LoVo (cell line): ENCODE results near the gene NPHP1.
A peak's percentile ranks its signal among the peaks of the same experiment; 100 is the strongest.
"Not testable (repeated sequence)": the region's sequence is repeated elsewhere in the genome, so short reads cannot be mapped to it uniquely, and the experiment has no call there.

Experiments
- DNase-seq: peaks from one replicate; pipeline ENCODE4 v3.0.0-alpha.2; 2016; ENCODE audit warnings: low spot score

NPHP1 gene

DNA sequence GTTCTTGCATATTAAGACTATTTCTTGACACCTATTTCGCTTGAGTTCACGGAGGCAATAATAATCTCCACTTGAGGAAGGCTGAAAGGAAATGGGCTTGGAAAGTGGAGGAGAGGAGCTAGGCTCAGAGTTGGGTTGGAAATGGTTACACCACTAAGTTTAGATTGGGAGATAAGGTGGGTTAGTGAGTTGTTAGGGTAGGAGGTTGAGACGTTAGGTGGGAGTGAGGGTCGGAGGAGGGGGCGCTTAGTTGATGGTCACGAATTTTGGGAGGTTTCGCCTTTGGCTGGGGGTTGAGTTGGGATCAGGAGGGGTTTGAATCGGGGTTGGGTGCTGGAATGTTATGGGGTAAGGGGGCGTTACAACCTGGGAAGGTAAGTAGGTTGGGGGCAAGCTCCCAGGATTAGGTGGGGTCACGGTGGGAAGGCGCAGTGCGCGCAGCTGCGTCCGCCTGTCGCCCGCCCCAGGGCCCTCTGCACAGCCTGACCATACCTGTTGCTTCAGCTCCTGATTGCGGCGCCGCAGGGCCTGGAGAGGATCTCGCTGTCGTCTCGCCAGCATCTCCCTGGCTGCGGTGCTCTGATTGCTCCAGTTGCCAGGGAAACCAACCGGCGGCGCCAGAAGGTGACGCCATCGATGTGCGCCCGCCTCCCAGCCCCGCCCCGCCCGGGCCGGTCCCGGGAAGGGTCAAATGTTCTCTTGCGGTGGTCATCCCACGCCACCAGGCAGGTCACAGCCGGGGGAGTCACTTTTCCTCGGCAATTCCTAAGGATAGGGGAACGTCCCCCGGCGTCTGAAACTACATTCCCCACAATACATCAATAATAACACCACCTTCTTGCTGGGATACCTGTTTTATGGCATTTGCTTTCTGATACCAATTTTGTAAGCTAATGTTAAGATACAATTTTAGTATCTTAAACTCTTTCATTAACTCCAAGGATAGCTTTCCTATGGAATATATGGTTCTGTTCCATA lies at the start of gene NPHP1:
Gene NPHP1, minus strand, starts transcription at position 606 of the 978 bp plus-strand sequence. Its CDS starts 45 bp downstream, at position 561.
- DNase-seq = peak; percentile 81

DNA sequence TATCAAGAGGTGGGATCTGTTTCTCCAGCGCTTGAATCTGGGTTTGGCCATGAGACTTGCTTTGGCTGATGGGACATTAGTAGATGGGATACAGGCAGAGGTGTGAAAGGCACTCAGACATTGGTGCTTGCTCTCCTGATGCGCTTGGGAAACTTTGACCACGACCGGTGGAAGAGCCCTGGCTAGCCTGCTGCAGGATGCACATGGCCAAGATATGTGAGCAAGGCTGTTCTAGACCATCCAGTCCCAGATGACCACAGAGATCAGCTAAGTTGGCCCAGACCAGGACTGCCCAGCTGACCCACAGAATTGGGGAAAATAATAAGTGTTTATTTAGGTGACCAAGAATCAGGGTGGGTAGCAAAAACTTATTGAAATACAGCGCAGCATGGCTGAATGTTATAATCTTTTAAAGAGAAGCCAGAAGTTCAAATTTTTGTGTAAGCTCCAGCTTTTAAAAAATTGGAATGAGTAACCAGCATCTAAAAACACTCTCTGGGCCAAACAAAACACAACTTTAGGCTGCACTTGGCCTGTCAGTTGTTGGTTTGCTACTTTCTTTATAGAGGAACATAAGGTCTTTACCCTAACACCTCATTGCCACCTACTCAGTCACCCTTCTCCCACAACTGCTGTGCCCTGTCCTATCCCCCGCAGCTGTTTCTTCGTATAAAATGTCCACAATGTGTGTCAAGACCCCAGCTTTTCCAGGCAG lies 43.4 kb upstream of the NPHP1 start:
- not testable (repeated sequence) for DNase-seq

DNA sequence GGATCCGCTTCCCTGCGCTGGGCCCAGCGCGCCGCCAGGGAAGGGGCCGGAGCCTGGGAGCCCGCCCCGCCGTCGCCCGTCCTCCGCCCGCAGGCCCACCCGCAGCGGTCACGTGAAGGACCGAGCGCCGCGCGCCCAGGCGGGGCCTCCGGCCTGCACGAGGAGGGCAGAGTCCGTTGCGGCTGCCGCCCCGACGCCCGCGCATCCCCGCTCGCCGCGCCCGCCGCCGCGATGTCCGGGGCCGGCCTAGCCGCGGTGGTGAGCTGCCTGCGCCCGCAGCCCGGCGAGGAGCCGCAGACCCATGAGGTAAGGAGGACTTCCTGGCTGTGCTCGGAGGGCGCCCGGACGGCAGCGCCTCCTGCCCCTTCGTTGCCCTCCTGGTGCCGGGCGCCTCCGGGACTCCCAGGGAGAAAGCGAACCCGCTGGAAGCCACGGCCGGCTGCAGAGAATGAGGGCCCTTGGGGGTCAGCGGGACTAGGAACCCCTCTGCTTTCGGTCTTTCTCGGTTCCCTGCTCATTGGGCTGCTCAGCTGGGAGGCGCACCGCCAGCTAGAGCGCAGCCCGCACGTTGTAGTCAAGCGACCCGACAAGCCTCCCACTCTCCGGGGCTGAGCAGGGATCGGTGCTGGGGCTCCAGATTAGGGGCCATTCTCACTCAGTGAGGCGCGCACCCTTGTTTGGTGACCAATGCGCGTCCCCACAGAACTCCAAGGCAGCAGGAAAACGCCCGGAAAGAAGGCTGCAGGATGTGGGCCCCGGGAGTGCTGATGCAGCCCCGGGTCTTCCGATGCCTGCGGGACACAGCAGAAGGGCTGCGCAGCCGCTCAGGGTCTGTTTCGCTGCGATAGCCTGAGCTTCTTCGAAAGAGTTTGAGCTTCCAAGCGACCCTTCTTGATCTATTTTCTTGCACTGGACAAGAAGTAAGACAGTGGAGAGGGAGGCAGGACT lies 40.9 kb upstream of the NPHP1 start:
- DNase-seq = not testable (repeated sequence)

DNA sequence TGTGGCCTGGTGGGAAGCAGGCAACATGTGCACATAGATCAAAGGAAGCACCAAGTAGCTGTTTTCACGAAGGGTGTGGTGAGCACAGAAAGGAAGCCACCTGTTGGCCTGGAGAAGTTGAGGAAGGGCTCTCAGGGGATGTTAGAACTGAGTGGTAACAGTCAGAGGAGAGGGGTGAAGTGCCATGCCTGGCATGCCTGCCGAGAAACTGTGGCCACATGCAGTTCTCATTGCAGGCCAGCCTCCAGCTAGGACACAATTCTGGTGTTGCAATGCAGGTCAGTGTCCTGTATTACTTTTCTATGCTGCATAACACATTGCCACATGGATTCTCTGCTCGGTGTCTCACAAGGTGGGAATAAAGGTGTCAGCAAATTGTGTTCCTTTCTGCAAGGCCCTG lies 38.5 kb upstream of the NPHP1 start:
- DNase-seq = not testable (repeated sequence)

DNA sequence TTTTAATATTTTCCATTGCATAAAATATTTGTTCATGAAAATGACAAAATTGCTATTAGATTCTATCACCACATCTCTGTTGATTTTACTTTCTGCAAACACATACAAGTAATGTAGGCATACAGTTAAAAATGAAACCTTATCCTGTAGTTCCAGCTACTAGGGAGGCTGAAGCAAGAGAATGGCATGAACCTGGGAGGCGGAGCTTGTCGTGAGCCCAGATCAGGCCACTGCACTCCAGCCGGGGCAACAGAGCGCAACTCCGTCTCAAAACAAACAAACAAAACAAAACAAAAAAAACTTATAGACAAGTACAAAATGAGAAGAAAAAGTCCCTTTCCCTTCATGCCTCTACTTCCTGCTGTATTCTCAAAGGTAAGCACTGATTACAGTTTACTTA lies 29.7 kb upstream of the NPHP1 start:
- DNase-seq = not testable (repeated sequence)

DNA sequence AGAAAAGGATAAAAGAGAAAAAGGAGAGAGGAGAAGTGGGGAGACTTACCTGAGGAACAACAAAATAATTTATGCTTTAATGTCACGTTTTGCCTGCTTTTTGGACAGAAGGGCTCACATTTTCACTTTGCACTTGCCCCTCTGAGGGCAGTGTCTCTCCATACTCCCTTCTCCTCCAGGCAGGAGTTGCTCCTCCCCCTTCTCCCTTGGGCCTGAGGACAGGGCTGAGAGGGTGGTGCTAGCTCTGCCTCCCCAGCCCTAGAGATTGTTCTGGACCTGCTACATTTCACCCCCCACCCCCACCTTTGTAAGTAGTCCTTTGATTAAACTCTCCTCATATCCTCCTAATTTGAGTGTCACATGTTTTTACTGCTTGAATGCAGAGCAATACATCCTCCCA lies 25.1 kb upstream of the NPHP1 start:
- not testable (repeated sequence) for DNase-seq

DNA sequence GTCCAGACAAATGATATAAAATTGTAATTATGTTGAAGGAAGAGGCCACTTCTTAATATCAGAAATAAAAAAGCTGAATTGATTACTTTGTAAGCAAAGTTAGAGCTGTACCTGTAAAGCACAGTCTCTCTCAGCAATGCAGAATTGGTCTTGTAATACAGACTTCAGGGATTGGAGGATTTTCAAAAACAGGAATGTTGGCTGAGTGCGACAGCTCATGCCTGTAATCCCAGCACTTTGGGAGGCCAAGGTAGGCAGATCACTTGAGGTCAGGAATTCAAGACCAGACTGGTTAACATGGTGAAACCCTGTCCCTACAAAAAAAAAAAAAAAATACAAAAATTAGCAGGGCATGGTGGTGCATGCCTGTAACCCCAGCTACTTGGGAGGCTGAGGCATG lies 17.8 kb upstream of the NPHP1 start:
- DNase-seq = not testable (repeated sequence)

DNA sequence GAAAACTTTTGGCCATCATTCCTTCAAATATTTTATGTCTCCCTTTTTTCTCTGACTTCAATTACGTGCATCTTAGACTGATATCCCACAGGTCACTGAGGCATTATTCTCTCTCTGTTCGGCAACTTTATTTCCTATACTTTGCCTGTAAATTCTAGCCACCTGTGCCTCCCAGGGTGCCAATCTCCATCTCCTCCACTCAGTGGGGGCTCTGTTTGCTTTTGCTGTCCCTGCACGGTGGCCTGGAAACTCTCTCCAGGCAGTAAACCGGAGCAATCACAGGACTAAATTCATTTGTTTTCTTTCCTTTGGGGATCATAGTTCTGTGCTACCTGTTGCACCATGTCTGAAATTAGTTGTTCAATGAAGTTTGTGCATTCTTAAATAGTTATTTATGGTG lies 17.1 kb upstream of the NPHP1 start:
- DNase-seq = no peak

DNA sequence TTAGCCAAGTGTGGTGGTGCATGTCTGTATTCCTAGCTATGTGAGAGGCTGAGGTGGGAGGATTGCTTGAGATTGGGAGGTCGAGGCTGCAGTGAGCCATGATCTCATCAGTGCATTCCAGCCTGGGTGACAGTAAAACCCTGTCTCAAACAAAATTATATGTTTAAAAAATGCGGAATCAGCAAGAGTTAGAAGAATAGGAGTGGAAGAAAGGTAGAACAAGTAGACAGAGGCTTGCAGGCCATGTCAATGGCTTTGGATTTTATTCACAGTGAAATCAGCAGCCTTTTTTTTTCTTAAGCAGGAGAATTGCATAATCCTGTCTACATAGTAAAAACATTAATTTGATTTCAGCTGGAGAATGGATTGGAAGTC lies 15.4 kb upstream of the NPHP1 start:
- DNase-seq = no peak

DNA sequence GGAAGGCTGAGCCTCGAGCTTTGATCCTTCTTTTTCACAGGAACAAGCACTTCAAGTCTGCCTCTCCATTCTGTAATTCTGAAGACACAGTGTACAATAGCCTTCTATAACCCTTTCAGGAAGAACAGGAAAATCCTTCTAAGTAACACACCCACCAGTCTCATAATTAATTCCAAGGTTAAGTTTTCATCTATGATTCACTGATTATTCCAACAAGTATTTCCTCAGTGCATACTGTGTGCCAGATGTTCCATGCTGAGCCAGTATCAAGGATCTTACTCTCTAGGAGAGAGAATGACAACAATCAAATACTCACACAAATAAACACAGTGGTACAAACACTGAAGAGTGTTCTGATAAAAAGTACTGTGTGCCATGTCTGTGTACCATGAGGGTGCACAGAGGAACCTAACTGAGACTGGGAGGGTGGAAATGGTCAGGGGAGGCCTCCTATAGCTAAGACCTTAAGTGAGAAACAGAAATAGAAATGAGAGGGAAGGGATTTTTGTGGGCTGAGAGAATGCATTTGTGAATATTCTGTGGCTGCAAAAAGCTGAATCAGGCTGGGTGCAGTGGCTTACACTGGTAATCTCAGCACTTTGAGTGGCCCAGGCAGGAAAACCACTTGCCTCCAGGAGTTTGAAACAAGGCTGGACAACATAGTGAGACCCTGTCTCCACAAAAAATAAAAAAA lies 14.8 kb upstream of the NPHP1 start:
- no peak for DNase-seq

DNA sequence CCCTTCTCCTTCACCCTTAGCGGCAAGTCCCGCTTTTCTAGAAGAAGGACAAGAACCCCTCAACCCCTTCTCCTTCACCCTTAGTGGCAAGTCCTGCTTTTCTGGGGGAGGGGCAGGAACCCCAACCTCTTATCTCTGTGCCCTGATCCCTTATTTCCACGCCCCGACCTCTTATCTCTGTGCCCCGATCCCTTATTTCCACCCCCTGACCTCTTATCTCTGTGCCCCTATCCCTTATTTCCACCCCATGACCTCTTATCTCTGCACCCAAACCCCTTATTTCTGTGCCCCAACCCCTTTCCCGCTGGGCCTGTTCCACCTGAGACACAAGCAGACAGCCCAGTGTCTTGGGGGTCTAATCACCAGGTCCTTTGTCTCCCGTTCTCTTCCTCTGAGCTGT lies 14.1 kb upstream of the NPHP1 start:
- not testable (repeated sequence) for DNase-seq

DNA sequence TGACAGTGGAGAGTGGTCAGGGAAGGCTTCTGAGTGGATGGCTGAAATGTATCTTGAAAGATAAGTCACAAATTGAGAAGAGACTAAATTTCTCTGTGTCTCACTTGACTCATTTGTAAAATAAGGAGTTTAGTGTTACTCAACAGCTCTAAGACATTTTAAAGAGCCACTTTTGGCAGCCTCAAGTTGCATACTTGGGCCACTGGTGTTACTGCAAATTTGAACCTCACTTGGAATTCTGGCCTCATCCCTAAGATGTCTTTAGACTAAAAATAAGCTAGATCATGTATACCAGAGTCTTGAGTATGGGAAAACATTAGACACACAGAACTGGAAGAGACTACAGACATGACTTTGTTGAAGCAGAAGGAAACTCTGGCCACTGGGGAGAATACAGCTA lies 12.0 kb upstream of the NPHP1 start:
- no peak for DNase-seq

DNA sequence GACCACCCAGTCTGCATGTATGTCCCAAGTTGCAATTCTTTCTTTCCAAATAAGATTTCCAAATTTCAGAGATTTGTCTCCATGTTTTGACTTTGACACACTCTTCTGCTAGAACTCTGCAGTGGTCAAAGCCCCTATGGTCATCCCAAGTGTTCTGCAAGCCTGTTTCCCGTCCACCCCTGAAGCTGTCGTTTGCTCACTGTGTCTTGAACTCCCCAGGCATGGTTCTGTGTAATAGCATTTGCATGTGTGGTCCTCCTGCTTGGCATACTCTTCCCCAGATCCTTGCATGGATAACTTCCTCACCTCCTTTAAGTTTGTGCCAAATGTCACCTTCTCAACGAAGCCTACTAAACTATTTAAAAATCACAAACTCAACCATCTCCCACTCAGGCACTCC lies 11.4 kb upstream of the NPHP1 start:
- DNase-seq = no peak

DNA sequence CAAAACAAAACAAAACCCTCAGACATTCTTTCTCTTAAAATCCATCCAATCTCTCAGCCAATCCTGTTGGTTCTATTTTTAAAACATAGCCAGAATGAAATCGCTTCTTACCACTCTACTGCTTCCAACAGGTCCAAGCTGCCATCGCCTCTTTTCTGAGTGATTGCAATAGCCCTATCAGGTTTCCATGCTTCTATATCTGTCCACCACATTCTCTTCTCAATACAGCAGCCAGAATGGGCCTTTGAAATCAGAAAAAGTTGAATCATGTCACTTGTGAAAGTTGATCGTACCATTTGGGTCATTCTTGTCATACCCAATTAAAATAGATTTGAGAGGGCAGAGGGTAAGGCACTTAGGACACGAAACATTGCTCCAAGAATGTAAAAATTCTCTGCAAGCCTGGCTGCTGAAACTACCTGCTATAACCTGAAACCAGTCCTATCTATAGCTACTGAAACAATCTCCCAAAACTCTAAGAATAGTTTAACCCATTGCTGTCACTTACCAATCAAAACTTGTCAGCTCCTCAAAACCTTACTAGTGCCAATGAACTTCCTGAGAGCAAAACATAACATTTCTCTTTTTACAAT lies 10.8 kb upstream of the NPHP1 start:
- no peak for DNase-seq

DNA sequence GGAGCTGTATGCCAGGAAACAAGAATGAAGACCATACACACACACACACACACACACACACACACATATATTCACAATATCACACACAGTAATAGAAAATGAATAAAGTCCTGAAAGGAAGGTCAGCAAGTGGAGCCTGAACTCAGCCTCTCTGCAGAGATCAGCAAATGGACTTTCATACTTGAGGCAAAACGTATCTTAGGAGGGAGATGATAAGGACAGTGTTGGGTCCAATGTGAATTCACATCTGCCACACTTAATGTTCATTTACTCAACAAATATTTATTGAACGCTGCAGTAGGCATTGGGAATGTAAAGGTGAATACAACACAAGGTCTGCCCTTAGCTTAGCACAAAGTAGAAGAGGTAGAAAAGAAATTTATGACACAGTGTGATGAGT lies 10.3 kb upstream of the NPHP1 start:
- DNase-seq = no peak

DNA sequence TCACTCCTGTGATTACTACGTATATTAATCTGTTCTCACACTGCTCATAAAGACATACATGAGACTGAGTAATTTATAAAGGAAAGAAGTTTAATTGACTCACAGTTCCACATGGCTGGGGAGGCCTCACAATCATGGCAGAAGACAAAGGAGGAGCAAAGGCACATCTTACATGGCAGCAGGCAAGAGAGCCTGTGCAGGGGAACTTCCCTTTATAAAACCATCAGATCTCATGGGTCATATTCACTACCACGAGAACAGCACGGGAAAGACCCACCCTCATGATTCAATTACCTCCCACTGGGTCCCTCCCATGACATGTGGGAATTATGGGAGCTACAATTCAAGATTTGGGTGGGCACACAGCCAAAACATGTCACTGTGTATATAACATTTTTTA lies 8.7 kb upstream of the NPHP1 start:
- DNase-seq = not testable (repeated sequence)

DNA sequence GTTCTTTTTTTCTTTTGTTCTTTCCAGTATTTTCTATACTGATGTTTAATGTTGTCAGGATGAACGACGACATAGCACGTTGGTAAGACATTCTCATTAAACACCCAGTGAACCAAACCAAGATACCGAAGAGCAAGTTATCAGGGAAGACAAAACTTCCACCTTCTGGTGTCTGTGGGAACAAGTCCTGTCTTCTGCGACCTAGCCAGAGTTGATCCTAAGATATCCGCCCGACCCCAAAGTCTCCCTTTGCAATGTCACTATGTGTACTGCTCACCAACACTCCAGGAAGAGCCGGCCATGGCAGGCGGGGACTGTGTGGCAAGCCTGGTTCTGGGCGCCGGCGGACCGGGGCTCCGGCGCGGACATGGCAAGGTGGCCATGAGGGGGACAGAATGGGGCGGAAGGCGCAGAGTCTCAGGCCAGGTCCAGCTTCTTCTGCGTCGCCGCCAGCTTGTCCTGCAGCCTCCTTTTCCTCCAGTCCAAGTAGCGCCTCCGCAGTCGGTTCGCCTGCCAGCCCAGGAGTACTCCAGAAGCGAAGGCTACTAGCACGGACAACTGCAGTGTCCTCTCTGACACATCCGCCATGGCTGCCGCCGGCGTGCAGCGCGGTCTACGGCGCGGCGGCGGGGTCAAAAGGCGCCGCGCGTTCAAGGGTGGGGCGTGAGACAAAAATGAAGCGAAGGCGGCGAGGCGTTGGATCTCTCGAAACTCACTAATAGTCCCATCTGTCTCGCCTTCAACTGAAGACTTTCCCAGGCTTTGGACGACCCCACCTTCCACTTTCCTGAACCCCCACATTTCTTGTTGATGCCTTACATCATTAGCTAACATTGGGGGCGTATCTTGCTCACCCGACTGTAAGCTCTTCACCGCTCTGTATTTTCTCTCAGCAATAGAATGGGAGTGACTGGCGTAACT lies 7.4 kb upstream of the NPHP1 start, which contains the start of gene MTLN:
Gene MTLN, minus strand, starts transcription at position 610 of the 921 bp plus-strand sequence. Its CDS starts 22 bp downstream, at position 588.
- DNase-seq = peak; percentile 75

DNA sequence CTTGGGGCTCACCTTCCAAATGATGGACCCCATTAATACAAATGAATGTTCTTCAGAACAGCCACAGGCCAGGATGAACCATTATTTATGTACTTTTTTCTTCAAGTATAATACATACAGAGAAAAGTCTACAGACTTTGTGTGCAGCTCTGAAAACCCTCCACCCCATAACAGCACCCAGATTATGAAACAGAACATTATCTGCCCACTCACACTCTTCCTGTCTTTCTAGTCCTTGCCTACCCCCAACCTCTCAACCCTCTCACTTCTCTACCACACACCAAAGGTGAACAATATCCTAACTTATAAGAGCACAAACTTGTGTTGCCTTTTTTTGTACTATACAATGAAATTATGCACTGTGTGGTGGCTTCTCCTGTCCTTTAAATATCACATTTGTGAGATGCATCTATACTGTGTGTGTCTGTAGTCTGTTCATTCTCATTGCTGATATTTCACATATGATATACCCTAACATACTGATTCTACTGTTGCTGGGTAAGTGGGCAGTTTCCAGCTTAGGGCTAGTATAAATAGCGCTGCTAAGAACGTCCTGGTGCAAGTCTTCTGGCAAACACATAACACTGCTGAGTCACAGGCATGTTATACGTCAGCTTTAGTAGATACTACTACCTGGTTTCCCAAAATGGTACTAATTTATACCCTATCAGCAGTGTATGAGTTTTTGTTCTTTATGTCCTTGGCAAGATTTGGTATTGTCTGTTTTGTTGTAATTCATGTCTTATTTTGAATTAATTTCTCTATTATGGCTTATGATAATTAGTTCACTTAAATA lies 1.0 kb upstream of the NPHP1 start:
- DNase-seq = no peak

DNA sequence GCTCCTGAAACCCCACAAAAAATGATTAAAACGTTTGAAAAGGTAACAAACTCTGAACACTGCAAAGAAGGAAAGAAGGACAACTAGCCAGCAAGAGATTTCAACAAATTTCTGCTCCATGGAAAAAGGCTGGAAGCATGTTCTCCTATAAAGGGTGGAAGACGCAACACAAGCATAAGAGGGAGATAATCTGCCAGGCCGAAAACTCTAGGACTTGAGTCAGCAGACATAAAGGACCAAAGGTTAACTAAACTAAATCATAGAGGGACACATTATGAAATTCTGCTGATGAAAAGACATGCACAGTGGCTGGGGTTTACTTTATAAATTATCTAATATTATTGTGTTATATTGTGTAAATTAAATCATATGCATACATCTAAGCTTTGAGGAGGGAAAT lies 6.8 kb downstream of the NPHP1 start:
- DNase-seq = no peak
